K562 (cell line): ENCODE measurements around the gene KHNYN. TPM values are rescaled to one million over a fixed set of nuclear protein-coding genes. Genes with fewer than 3 reads are reported as not detected.

Source experiments
- KAT7 ChIP-seq: sonication (generic); formaldehyde crosslinking; IDR thresholded peaks from 2 replicates; pipeline ENCODE4 v1.8.0; 2022; ENCODE audit warnings: missing genetic modification reagents, mild to moderate bottlenecking, borderline replicate concordance
- KLF16 ChIP-seq: IDR thresholded peaks from 2 replicates; pipeline ENCODE4 v1.6.1; 2016; ENCODE audit warnings: antibody characterized with exemption
- LEF1 ChIP-seq: fragments of 450-650 bp; IDR thresholded peaks from 2 replicates; pipeline ENCODE4 v1.6.1; 2016; ENCODE audit warnings: mild to moderate bottlenecking
- NFYB ChIP-seq: IDR thresholded peaks from 2 replicates; pipeline ENCODE4 v1.6.1; 2011; ENCODE audit warnings: mild to moderate bottlenecking, moderate library complexity; ENCODE audit not compliant: insufficient read length; ENCODE audit errors: extremely low read depth
- RBFOX2 ChIP-seq: fragments of 200-400 bp; formaldehyde crosslinking; IDR thresholded peaks from 2 replicates; pipeline ENCODE4 v1.6.1; 2017; ENCODE audit warnings: low read depth, mild to moderate bottlenecking, low read length, moderate library complexity
- SMAD1 ChIP-seq: fragments of 150-350 bp; IDR thresholded peaks from 2 replicates; pipeline ENCODE4 v1.6.1; 2014; ENCODE audit warnings: low read length, low read depth; ENCODE audit not compliant: partially characterized antibody
- SRSF3 ChIP-seq: fragments of 200-400 bp; formaldehyde crosslinking; IDR thresholded peaks from 2 replicates; pipeline ENCODE4 v1.6.1; 2016; ENCODE audit warnings: mild to moderate bottlenecking, low read length, moderate library complexity; ENCODE audit not compliant: insufficient read depth
- TAL1 ChIP-seq: fragments of 450-650 bp; IDR thresholded peaks from 2 replicates; pipeline ENCODE4 v1.6.1; 2016; ENCODE audit warnings: mild to moderate bottlenecking
- XRCC4 ChIP-seq: IDR thresholded peaks from one replicate; pipeline ENCODE4 v1.6.1; 2011; ENCODE audit not compliant: insufficient read depth, insufficient read length; ENCODE audit errors: extremely low read depth
- ZFP30 ChIP-seq: fragments of 250-450 bp; sonication (Bioruptor Pico); IDR thresholded peaks from 2 replicates; pipeline ENCODE4 v1.8.0; 2022; ENCODE audit warnings: moderate library complexity, mild to moderate bottlenecking, inconsistent platforms, borderline replicate concordance
- polyA plus RNA-seq, 8 experiments: library from polyadenylated mRNA; depleted of rRNA in 4 of 8; stranded (reverse) in 5 of 8; unstranded in 3 of 8; fragments of >200 nt; fragmentation: Nextera tagmentation in 2 of 8; fragmentation: Illumina TruSeq in 1 of 8; extraction: Ambion mirVana in 2 of 8; extraction: Trizol in 1 of 8; gene quantifications; 2 replicates each; pipeline versions ENCODE4 v1.2.1 to v1.2.3, GENCODE V29; 2011 to 2014; ENCODE audit warnings: inconsistent platforms in 1 of 8, missing spikeins in 1 of 8
- total RNA-seq, 7 experiments: library from RNA; depleted of rRNA in 6 of 7; stranded (reverse); fragments of >200 nt in 6 of 7; fragmentation: Illumina TruSeq in 2 of 7; extraction: Trizol in 2 of 7; gene quantifications; 2 replicates each; pipeline versions ENCODE4 v1.2.1 to v1.2.3, GENCODE V29; 2011 to 2021; ENCODE audit warnings: low replicate concordance in 1 of 7
- TF ChIP-seq, protein P1 (sequence below), 2 experiments: fragments of 450-650 bp; formaldehyde crosslinking in 1 of 2; IDR thresholded peaks; 2 replicates each; pipeline versions ENCODE4 v1.4.0 to v1.6.1; 2014 to 2020; ENCODE audit warnings: mild to moderate bottlenecking in 2 of 2, borderline replicate concordance in 1 of 2, low read depth in 1 of 2
- TF ChIP-seq, protein P2 (sequence below): sonication (generic); formaldehyde crosslinking; IDR thresholded peaks from 2 replicates; pipeline ENCODE4 v1.8.0; 2023; ENCODE audit warnings: mild to moderate bottlenecking, missing genetic modification reagents
- TF ChIP-seq, protein P3 (sequence below): fragments of 250-450 bp; sonication (Bioruptor Pico); IDR thresholded peaks from 2 replicates; pipeline ENCODE4 v1.5.0; 2020; ENCODE audit warnings: mild to moderate bottlenecking, borderline replicate concordance

The KHNYN gene
- total and polyA plus RNA-seq, 9 of the 15 experiments (the other 6 are each of a cell fraction or from before 2014, with no cell fraction given) = 0.76 to 26.0 (median 14.1) TPM

DNA sequence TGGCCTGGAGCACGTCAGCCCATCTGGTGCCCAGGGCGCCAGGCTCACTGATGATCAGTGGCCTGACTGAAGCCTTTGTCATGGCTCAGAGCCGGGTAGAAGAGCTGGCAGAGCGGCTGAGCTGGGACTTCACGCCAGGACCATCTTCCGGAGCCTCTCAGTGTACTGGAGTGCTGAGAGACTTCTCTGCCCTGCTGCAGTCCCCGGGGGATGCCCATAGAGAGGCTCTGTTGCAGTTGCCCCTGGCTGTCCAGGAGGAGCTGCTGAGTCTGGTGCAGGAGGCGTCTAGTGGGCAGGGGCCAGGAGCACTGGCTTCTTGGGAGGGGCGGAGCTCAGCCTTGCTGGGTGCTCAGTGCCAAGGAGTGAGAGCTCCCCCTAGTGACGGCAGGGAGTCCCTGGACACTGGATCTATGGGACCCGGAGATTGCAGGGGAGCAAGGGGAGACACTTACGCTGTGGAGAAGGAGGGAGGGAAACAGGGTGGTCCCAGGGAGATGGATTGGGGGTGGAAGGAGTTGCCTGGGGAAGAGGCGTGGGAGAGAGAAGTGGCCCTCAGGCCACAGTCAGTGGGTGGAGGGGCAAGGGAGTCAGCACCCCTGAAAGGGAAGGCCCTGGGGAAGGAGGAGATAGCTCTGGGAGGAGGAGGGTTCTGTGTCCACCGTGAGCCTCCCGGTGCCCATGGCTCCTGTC, 2.0 kb downstream of the KHNYN start (continued):
- TF ChIP-seq, protein P1, sequence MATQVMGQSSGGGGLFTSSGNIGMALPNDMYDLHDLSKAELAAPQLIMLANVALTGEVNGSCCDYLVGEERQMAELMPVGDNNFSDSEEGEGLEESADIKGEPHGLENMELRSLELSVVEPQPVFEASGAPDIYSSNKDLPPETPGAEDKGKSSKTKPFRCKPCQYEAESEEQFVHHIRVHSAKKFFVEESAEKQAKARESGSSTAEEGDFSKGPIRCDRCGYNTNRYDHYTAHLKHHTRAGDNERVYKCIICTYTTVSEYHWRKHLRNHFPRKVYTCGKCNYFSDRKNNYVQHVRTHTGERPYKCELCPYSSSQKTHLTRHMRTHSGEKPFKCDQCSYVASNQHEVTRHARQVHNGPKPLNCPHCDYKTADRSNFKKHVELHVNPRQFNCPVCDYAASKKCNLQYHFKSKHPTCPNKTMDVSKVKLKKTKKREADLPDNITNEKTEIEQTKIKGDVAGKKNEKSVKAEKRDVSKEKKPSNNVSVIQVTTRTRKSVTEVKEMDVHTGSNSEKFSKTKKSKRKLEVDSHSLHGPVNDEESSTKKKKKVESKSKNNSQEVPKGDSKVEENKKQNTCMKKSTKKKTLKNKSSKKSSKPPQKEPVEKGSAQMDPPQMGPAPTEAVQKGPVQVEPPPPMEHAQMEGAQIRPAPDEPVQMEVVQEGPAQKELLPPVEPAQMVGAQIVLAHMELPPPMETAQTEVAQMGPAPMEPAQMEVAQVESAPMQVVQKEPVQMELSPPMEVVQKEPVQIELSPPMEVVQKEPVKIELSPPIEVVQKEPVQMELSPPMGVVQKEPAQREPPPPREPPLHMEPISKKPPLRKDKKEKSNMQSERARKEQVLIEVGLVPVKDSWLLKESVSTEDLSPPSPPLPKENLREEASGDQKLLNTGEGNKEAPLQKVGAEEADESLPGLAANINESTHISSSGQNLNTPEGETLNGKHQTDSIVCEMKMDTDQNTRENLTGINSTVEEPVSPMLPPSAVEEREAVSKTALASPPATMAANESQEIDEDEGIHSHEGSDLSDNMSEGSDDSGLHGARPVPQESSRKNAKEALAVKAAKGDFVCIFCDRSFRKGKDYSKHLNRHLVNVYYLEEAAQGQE (IDR thresholded peaks at IDR 0.05; ENCODE audit: borderline replicate concordance) = peak; percentile 80
- TF ChIP-seq, protein P1 (CRISPR knock-in tag; IDR thresholded peaks at IDR 0.05; ENCODE audit: low read depth) = no peak
- TF ChIP-seq ZFP30 (CRISPR knock-in tag) (no peak), KAT7 (no peak), LEF1 (no peak), XRCC4 (no peak), KLF16 (0 out of 2 replicates have a peak, but pooled peaks have one; percentile 10), TAL1 (no peak), SMAD1 (no peak), SRSF3 (no peak), NFYB (no peak), RBFOX2 (0 out of 2 replicates have a peak, but pooled peaks have one; percentile 8)
- TF ChIP-seq, protein P2, sequence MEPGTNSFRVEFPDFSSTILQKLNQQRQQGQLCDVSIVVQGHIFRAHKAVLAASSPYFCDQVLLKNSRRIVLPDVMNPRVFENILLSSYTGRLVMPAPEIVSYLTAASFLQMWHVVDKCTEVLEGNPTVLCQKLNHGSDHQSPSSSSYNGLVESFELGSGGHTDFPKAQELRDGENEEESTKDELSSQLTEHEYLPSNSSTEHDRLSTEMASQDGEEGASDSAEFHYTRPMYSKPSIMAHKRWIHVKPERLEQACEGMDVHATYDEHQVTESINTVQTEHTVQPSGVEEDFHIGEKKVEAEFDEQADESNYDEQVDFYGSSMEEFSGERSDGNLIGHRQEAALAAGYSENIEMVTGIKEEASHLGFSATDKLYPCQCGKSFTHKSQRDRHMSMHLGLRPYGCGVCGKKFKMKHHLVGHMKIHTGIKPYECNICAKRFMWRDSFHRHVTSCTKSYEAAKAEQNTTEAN (CRISPR knock-in tag) = no peak
- TF ChIP-seq, protein P3, sequence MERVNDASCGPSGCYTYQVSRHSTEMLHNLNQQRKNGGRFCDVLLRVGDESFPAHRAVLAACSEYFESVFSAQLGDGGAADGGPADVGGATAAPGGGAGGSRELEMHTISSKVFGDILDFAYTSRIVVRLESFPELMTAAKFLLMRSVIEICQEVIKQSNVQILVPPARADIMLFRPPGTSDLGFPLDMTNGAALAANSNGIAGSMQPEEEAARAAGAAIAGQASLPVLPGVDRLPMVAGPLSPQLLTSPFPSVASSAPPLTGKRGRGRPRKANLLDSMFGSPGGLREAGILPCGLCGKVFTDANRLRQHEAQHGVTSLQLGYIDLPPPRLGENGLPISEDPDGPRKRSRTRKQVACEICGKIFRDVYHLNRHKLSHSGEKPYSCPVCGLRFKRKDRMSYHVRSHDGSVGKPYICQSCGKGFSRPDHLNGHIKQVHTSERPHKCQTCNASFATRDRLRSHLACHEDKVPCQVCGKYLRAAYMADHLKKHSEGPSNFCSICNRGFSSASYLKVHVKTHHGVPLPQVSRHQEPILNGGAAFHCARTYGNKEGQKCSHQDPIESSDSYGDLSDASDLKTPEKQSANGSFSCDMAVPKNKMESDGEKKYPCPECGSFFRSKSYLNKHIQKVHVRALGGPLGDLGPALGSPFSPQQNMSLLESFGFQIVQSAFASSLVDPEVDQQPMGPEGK = no peak
